H9 (cell line): ENCODE data around the gene ANKH. TPM values are rescaled to one million over a fixed set of nuclear protein-coding genes. Genes with fewer than 3 reads are reported as not detected.

Experiments used
- DNase-seq: peaks from one replicate; pipeline ENCODE4 v3.0.0-alpha.2; 2017
- H2AFZ ChIP-seq: one replicate; pipeline ENCODE4 v1.6.1; 2013; ENCODE audit warnings: mild to moderate bottlenecking, low read length, control low read depth, moderate library complexity
- H2AK5ac ChIP-seq: 2 replicates; pipeline ENCODE4 v1.6.1; 2013; ENCODE audit warnings: low read length, control low read depth, mixed read lengths; ENCODE audit not compliant: insufficient read length
- H2BK120ac ChIP-seq: one replicate; pipeline ENCODE4 v1.6.1; 2013; ENCODE audit warnings: low read depth, mild to moderate bottlenecking, low read length, control low read depth, inconsistent platforms; ENCODE audit not compliant: poor library complexity, severe bottlenecking
- H2BK12ac ChIP-seq: 2 replicates; pipeline ENCODE4 v1.6.1; 2013; ENCODE audit warnings: low read length, control low read depth, mixed read lengths, low read depth; ENCODE audit not compliant: insufficient read length
- H2BK15ac ChIP-seq: 2 replicates; pipeline ENCODE4 v1.6.1; 2013; ENCODE audit warnings: low read depth, low read length, control low read depth
- H2BK20ac ChIP-seq: one replicate; pipeline ENCODE4 v1.6.1; 2013; ENCODE audit warnings: low read depth, mild to moderate bottlenecking, low read length, control low read depth, inconsistent platforms; ENCODE audit not compliant: poor library complexity, severe bottlenecking
- H2BK5ac ChIP-seq: 2 replicates; pipeline ENCODE4 v1.6.1; 2013; ENCODE audit warnings: low read length, control low read depth, mixed read lengths; ENCODE audit not compliant: insufficient read length
- H3K14ac ChIP-seq: 2 replicates; pipeline ENCODE4 v1.6.1; 2013; ENCODE audit warnings: low read length, control low read depth; ENCODE audit not compliant: insufficient read depth
- H3K18ac ChIP-seq: 2 replicates; pipeline ENCODE4 v1.6.1; 2013; ENCODE audit warnings: low read depth, mild to moderate bottlenecking, mixed read lengths, low read length, control low read depth; ENCODE audit not compliant: insufficient read length
- H3K23ac ChIP-seq: 2 replicates; pipeline ENCODE4 v1.6.1; 2013; ENCODE audit warnings: low read length, control low read depth, mixed read lengths, low read depth; ENCODE audit not compliant: insufficient read length
- H3K23me2 ChIP-seq: 2 replicates; pipeline ENCODE4 v1.6.1; 2013; ENCODE audit warnings: low read depth, mild to moderate bottlenecking, mixed read lengths, low read length, control low read depth; ENCODE audit not compliant: insufficient read length, poor library complexity, severe bottlenecking
- H3K27ac ChIP-seq: 2 replicates; pipeline ENCODE4 v1.5.1; 2013; ENCODE audit warnings: low read length, control low read depth, mixed read lengths, low read depth; ENCODE audit not compliant: insufficient read length
- H3K27me3 ChIP-seq: 2 replicates; pipeline ENCODE4 v1.6.1; 2013; ENCODE audit warnings: low read length, control low read depth, inconsistent platforms; ENCODE audit not compliant: insufficient read depth
- H3K4ac ChIP-seq: 2 replicates; pipeline ENCODE4 v1.6.1; 2013; ENCODE audit warnings: low read depth, mild to moderate bottlenecking, control low read depth, inconsistent platforms, low read length, moderate library complexity
- H3K4me1 ChIP-seq: 2 replicates; pipeline ENCODE4 v1.6.1; 2013; ENCODE audit warnings: low read length, control low read depth, inconsistent platforms; ENCODE audit not compliant: insufficient read depth
- H3K4me2 ChIP-seq: 2 replicates; pipeline ENCODE4 v1.6.1; 2013; ENCODE audit warnings: low read length, control low read depth, mixed read lengths; ENCODE audit not compliant: insufficient read length, insufficient read depth
- H3K56ac ChIP-seq: 2 replicates; pipeline ENCODE4 v1.6.1; 2013; ENCODE audit warnings: low read depth, mild to moderate bottlenecking, mixed read lengths, low read length, control low read depth; ENCODE audit not compliant: insufficient read length
- H3K79me1 ChIP-seq: 2 replicates; pipeline ENCODE4 v1.6.1; 2013; ENCODE audit warnings: low read depth, mild to moderate bottlenecking, moderate library complexity, low read length, control low read depth, inconsistent platforms; ENCODE audit not compliant: insufficient read depth, poor library complexity, severe bottlenecking
- H3K79me2 ChIP-seq: 2 replicates; pipeline ENCODE4 v1.6.1; 2013; ENCODE audit warnings: low read length, control low read depth, inconsistent platforms; ENCODE audit not compliant: insufficient read depth
- H3K9ac ChIP-seq: 2 replicates; pipeline ENCODE4 v1.6.1; 2013; ENCODE audit warnings: low read length, control low read depth, mixed read lengths; ENCODE audit not compliant: insufficient read length; ENCODE audit errors: extremely low read depth
- H3K9me3 ChIP-seq: one replicate; pipeline ENCODE4 v1.6.1; 2013; ENCODE audit warnings: low read depth, low read length, inconsistent platforms; ENCODE audit not compliant: control insufficient read depth
- H3T11ph ChIP-seq: one replicate; pipeline ENCODE4 v1.6.1; 2013; ENCODE audit warnings: mild to moderate bottlenecking, low read length, control low read depth, inconsistent platforms
- H4K20me1 ChIP-seq: one replicate; pipeline ENCODE4 v1.6.1; 2013; ENCODE audit not compliant: control insufficient read depth, insufficient read length, insufficient read depth
- H4K5ac ChIP-seq: 2 replicates; pipeline ENCODE4 v1.6.1; 2013; ENCODE audit warnings: low read depth, mild to moderate bottlenecking, mixed read lengths, low read length, control low read depth; ENCODE audit not compliant: insufficient read length
- H4K8ac ChIP-seq: replicated peaks from 2 replicates; pipeline ENCODE4 v1.6.1; 2013; ENCODE audit warnings: low read length, control low read depth, mixed read lengths, low read depth; ENCODE audit not compliant: insufficient read length
- H4K91ac ChIP-seq: 2 replicates; pipeline ENCODE4 v1.6.1; 2013; ENCODE audit warnings: low read depth, mild to moderate bottlenecking, moderate library complexity, mixed read lengths, low read length, control low read depth; ENCODE audit not compliant: insufficient read length
- H3K27ac Mint-ChIP-seq, 3 experiments: 2 replicates in 2 of 3; 3 replicates in 1 of 3; pipeline ENCODE4 v1.8.0; 2020 to 2021; ENCODE audit warnings: mixed read lengths in 3 of 3, mild to moderate bottlenecking in 1 of 3, moderate library complexity in 1 of 3
- H3K27me3 Mint-ChIP-seq: 2 replicates; pipeline ENCODE4 v1.8.0; 2021; ENCODE audit warnings: low read depth, mild to moderate bottlenecking, moderate library complexity, mixed read lengths
- H3K36me3 Mint-ChIP-seq, 3 experiments: 2 replicates in 2 of 3; 3 replicates in 1 of 3; pipeline ENCODE4 v1.8.0; 2020 to 2021; ENCODE audit warnings: low read depth in 3 of 3, mixed read lengths in 3 of 3; ENCODE audit not compliant: insufficient read depth in 1 of 3
- H3K4me1 Mint-ChIP-seq, 2 experiments: 2 replicates each; pipeline ENCODE4 v1.8.0; 2020; ENCODE audit warnings: mixed read lengths in 2 of 2
- H3K4me3 Mint-ChIP-seq, 2 experiments: 2 replicates in 1 of 2; 3 replicates in 1 of 2; pipeline ENCODE4 v1.8.0; 2020 to 2021; ENCODE audit warnings: mild to moderate bottlenecking in 2 of 2, mixed read lengths in 2 of 2, moderate library complexity in 1 of 2
- H3K9me3 Mint-ChIP-seq, 2 experiments: 2 replicates in 1 of 2; 3 replicates in 1 of 2; pipeline ENCODE4 v1.8.0; 2020; ENCODE audit warnings: mild to moderate bottlenecking in 2 of 2, mixed read lengths in 2 of 2, moderate library complexity in 1 of 2
- CTCF ChIP-seq: fragments of 200-600 bp; sonication (generic); conservative IDR thresholded peaks from 3 replicates; pipeline ENCODE4 v1.8.0; 2021; ENCODE audit warnings: antibody characterized with exemption, mild to moderate bottlenecking
- WGBS: extraction: QIAGEN DNeasy Blood & Tissue Kit; methylation state at CpG from one replicate; pipeline ENCODE4 v1.1.7; 2013; ENCODE audit warnings: missing lambda C conversion rate, low lambda C conversion rate, mixed read lengths; ENCODE audit not compliant: insufficient read length; ENCODE audit errors: extremely low coverage; 5-methylcytosine and 5-hydroxymethylcytosine counted together
- total RNA-seq: library from RNA; stranded (reverse); gene quantifications from 2 replicates; pipeline ENCODE4 v1.2.1, GENCODE V29; 2021

Gene ANKH
- total RNA-seq, 1 experiment from 2014 or later, result 9.6 TPM

GRCh38 chr5:14727428-14727865 lies 144.1 kb downstream of the ANKH start:
- no peaks in the 10 kb centered on the region for H3K9me3 ChIP-seq
- peak overlapping the region in 1 of 3 experiments; percentile 60; a peak in 1 of 7 replicates for H3K27ac Mint-ChIP-seq
- no peak overlapping the region for H3T11ph ChIP-seq
- H4K5ac ChIP-seq, result no peak overlapping the region
- H2AFZ ChIP-seq, result no peak overlapping the region
- H3K4me2 ChIP-seq, result no peak overlapping the region
- H2BK120ac ChIP-seq, result no peak overlapping the region
- H3K27ac ChIP-seq, result no peak overlapping the region
- no peaks in the 10 kb centered on the region for H3K79me2 ChIP-seq
- H4K91ac ChIP-seq, result no peak overlapping the region
- no peak overlapping the region for H2BK20ac ChIP-seq
- no peaks in the 10 kb centered on the region for H3K9me3 Mint-ChIP-seq
- peaks cover 2% of the 10 kb centered on the region; the same call in 1 of the 2 replicates for H3K27me3 Mint-ChIP-seq
- H3K23ac ChIP-seq, result no peak overlapping the region
- no peak overlapping the region for H3K18ac ChIP-seq
- no peak overlapping the region for H3K4ac ChIP-seq
- H4K20me1 ChIP-seq, result no peaks in the 10 kb centered on the region
- no peak overlapping the region for H2BK15ac ChIP-seq
- peak; percentile 75 for DNase-seq
- no peak overlapping the region for H3K56ac ChIP-seq
- WGBS, result no CpG with 5 or more reads among the region's 7 CpGs
- H2BK12ac ChIP-seq, result no peak overlapping the region
- no peak overlapping the region for H2AK5ac ChIP-seq
- peak; percentile 97 for TF ChIP-seq CTCF
- no peak overlapping the region for H3K14ac ChIP-seq
- no peaks in the 10 kb centered on the region for H3K79me1 ChIP-seq
- H3K9ac ChIP-seq, result no peak overlapping the region
- H2BK5ac ChIP-seq, result no peak overlapping the region
- peaks cover 41 to 47% of the 10 kb centered on the region in 2 experiments for H3K4me1 Mint-ChIP-seq
- H3K36me3 Mint-ChIP-seq, result peaks cover 0 to 3% (median 0%) of the 10 kb centered on the region in 3 experiments; a peak in 2 of 7 replicates
- no peak overlapping the region for H4K8ac ChIP-seq
- peaks cover 15% of the 10 kb centered on the region; the same call in 1 of the 2 replicates for H3K4me1 ChIP-seq
- H3K4me3 Mint-ChIP-seq, result peak overlapping the region; percentile 31 to 48; a peak in 2 of 5 replicates
- no peaks in the 10 kb centered on the region for H3K27me3 ChIP-seq
- no peaks in the 10 kb centered on the region for H3K23me2 ChIP-seq
